ENCODE data around the gene TNS3.

Gene TNS3

GRCh38 chr7:47428052-47428767 is 153.7 kb downstream of the TNS3 start:
- no peak for DNase-seq (ENCODE audit: low spot score)

GRCh38 chr7:47427051-47427643 is 154.8 kb downstream of the TNS3 start:
- DNase-seq (ENCODE audit: low spot score): no peak

GRCh38 chr7:47424523-47424922 is 157.4 kb downstream of the TNS3 start:
- no peak for DNase-seq (ENCODE audit: low spot score)

- DNase-seq (ENCODE audit: low spot score): no peak
These were observed 158.7 kb downstream of the TNS3 start for GRCh38 chr7:47423196-47423595.

GRCh38 chr7:47422611-47423010 is 159.3 kb downstream of the TNS3 start:
- no peak for DNase-seq (ENCODE audit: low spot score)

GRCh38 chr7:47421456-47421855 is 160.5 kb downstream of the TNS3 start:
- DNase-seq (ENCODE audit: low spot score): no peak

GRCh38 chr7:47420122-47420780 is 161.7 kb downstream of the TNS3 start:
- DNase-seq (ENCODE audit: low spot score): no peak

- DNase-seq (ENCODE audit: low spot score): no peak
These were observed 162.4 kb downstream of the TNS3 start for GRCh38 chr7:47419471-47419870.

- DNase-seq (ENCODE audit: low spot score): peak; percentile 54
These were observed 163.2 kb downstream of the TNS3 start for GRCh38 chr7:47418601-47419309.

GRCh38 chr7:47416492-47417480 is 165.1 kb downstream of the TNS3 start:
- DNase-seq (ENCODE audit: low spot score): no peak

- no peak for DNase-seq (ENCODE audit: low spot score)
These were observed 166.3 kb downstream of the TNS3 start for GRCh38 chr7:47415318-47416212.

GRCh38 chr7:47414342-47415317 is 167.3 kb downstream of the TNS3 start:
- DNase-seq (ENCODE audit: low spot score): peak; percentile 25

- DNase-seq (ENCODE audit: low spot score): no peak
These were observed 168.2 kb downstream of the TNS3 start for GRCh38 chr7:47413526-47414341.

GRCh38 chr7:47411901-47412300 is 170.0 kb downstream of the TNS3 start:
- no peak for DNase-seq (ENCODE audit: low spot score)

- no peak for DNase-seq (ENCODE audit: low spot score)
These were observed 170.5 kb downstream of the TNS3 start for GRCh38 chr7:47411281-47411869.

- DNase-seq (ENCODE audit: low spot score): no peak
These were observed 173.2 kb downstream of the TNS3 start for GRCh38 chr7:47408675-47409074.

GRCh38 chr7:47407821-47408674 is 173.9 kb downstream of the TNS3 start:
- DNase-seq (ENCODE audit: low spot score): no peak

All from SW480 (cell line).